ENCODE measurements around the gene GGCT.
"Not testable (repeated sequence)": the region's sequence is repeated elsewhere in the genome, so short reads cannot be mapped to it uniquely, and the experiment has no call there.

GGCT gene

DNA sequence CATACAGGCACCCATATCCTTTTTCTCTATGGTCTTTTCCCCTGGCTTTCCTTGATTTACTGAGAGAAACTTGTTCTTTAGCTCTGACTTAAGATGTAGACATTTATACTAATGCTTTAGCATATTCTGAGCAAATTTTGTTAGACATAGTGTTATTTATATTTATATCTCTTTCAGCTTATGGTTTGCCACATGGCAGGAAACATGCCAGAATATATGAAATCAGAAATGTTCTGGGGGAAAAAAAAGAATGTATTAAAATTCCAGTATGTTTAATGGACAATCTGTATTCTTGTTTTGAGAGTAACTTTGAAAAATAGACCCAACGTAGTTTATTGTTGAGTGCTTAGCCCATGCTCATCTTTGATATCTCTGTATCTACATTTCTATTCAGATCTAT is 10.1 kb upstream of the GGCT start:
- DNase-seq = no peak

DNA sequence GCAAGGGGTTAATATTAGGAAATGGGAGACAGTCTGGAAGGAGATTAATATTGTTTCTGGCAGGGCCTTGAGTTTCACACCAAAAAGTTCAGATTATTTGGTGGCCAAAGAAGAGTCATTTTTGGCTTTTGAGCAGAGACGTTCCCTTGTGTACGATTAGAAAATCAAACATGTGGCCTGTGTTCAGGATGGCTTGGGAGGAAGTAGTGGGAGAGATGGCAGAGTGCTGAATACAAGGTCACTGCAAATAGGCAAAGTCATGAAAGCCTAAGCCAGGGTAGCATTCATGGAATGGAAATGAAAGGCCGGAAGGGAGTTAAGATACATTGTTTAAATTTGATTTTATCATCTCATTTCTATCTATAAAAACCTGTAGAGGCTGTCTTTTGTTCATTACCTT is 9.5 kb upstream of the GGCT start:
- DNase-seq = no peak

DNA sequence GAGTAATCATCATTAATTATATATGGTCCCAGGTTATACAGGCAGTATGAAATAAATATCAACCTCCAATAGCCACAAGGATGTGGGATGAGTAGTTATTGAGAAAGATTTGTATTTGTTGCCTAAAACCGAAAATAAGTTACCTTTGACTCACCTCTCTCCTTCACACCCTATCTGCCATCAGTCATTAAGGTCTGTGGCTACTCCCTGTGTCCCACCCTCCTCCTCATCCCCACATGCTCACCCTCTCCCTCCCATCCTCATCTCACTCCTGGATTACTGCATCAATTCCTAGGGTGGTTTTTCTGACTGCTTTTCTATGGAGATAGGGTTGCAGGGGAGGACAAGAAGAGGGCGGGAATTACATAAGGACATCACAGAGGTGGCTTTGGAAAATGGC is 9.1 kb upstream of the GGCT start:
- no peak for DNase-seq

DNA sequence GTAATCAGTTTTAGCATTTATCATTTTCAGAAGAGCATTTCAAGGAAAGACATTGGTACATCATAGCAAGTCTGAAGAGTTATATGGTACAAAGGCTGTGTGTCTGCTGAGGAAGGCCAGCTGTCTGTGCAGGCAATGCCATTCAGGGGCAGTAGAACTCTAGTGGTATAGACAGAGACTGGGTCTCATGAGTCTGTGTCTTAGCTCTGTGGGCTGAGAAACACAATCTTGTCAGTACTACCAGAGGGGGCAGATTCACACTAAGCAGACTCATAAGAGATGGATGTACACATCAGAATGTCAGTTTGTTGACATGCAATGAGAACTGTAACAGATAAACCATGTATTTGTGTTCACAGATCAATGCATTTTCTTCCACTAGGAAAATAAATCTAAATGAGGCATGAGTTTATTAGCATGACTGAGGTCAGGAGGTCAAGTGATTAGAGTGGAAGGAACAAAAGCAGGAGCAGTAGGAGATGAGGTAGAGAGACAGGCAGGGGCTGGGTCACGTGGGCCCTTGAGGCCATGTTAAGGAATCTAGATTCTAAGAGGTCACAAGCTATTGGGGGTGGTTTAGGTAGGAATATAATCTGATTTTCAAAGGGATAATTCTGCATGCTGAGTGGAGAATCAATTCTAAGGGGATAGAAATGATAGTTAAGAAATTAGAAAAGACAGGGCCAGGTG is 7.5 kb upstream of the GGCT start:
- no peak for DNase-seq

DNA sequence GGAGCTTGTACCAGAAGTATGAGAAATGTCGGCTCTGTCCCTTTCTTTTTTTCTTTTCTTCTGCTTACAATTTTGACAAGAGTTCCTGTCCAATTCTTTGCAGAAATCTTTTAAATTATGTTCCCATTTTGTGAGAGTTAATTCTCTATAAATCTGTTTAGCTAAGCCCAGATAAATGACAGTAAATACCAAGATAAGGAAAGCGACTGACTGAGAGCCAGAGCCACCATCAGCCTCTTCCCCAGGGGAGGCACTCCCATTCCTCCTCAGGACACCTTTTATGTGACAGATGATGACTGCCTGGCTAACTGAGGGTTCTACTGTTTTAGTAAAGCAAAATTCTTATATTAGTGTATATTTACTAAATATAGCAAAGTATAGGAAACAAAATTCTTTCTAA is 6.9 kb upstream of the GGCT start:
- DNase-seq = no peak

DNA sequence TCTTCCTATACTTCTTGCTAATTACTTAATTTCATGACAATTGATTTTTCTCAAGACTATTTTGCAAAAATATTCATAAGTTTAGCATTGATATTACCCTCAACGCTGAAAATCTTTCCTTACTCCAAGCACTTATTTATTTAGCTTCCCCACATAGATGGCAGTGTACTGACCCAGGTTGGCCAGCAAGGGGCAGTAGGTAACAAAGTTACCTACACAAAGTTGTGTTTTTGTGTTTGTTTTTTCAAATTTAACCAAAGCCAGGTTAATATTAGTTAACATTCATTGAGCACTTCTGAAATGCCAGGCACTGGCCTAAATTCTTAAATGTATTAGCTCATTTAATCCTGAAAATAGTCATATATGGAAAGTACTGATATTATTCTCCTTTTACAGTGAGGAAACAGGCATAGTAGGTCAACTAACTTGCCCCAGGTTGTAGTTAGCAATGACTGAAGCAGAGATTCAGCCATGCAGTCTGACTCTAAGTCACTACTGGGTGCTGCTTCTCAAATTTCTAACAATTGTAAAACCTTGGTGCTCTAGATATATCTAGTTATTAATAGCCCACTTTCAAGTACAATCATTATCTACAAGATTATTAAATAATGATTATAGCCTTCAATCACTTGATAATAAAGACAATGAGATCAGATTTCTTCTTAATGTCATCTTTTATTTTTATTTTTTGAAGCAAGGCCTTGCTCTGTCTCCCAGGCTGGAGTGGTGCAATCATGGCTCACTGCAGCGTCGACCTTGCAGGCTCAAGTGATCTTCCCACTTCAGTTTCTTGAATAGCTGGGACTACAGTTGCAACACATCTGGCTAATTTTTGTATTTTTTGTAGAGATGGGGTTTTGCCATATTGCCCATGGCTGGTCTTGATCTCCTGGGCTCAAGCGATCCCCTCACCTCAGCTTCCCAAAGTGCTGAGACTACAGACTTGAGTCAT is 5.8 kb upstream of the GGCT start:
- DNase-seq = peak; percentile 62 to 65 (median 63)

DNA sequence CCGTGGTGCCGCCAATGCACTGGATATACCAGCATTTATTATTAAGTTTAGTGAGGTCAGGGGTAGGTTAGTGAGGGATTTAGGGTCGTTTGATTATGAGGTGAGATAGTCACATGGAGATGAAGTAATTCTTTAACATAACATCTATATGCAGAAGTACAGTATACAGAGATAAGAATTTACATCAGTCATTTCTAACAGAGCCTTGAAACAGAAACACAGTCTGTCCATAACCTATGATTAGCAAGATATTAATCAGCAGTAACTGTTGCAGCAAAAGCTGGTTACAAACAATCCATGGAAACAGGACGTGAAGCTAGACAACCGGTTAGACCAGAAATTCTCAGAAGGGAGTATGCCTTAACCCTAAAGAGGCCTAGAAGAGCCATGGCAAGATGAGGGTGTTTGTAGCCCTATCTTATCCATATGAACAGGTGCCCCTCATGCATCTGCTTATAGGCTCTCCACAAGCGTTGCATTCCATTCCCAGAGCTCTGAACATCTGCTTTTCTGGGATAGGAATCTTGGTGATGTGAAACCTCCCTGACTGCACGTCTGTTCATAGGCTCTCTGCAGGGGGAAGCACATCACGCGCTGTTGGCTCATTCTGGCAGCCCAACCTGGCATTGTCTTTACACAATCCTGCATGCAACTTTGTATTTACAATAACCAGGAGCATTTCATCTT is 4.7 kb upstream of the GGCT start:
- not testable (repeated sequence) for DNase-seq

DNA sequence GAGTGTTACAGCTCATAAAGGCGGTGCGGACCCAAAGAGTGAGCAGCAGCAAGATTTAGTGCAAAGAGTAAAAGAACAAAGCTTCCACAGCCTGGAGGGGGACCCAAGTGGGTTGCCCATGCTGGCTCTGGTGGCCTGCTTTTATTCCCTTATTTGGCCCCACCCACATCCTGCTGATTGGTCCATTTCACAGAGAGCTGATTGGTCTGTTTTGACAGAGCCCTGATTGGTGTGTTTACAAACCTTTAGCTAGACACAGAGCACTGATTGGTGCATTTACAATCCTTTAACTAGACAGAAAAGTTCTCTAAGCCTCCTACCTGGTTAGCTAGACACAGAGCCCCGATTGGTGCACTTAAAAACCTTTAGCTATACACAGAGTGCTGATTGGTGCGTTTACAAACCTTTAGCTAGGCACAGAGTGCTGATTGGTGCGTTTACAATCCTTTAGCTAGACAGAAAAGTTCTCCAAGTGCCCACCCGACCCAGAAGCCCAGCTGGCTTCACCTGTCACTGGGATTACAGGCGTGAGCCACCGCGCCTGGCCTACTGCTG is 2.8 kb upstream of the GGCT start:
- DNase-seq = not testable (repeated sequence)

DNA sequence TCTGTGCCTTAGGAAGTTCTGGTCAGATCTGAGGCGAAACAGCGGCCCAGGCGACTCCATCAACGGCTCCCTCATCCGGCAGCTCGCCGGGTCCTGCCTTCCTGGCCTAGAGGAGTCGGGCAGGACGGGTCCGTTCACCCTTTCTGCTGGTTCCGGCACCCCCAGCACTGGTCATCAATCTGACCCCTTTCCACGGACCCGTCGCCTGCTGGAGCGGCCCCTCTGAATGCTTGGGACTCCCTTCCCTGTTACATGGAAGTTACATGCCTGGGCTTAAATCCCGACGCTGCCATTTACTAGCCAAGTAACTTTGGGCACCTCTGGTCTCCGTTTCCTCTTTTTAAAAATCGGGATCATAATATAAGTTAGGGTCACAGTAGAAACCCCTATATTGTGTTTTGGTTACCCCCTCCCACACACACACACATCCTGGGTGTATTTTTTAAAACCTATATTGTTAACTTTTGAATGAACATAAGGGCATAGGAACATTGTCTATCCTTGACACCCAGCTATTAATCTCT is 607 bp upstream of the GGCT start:
- DNase-seq = no peak

DNA sequence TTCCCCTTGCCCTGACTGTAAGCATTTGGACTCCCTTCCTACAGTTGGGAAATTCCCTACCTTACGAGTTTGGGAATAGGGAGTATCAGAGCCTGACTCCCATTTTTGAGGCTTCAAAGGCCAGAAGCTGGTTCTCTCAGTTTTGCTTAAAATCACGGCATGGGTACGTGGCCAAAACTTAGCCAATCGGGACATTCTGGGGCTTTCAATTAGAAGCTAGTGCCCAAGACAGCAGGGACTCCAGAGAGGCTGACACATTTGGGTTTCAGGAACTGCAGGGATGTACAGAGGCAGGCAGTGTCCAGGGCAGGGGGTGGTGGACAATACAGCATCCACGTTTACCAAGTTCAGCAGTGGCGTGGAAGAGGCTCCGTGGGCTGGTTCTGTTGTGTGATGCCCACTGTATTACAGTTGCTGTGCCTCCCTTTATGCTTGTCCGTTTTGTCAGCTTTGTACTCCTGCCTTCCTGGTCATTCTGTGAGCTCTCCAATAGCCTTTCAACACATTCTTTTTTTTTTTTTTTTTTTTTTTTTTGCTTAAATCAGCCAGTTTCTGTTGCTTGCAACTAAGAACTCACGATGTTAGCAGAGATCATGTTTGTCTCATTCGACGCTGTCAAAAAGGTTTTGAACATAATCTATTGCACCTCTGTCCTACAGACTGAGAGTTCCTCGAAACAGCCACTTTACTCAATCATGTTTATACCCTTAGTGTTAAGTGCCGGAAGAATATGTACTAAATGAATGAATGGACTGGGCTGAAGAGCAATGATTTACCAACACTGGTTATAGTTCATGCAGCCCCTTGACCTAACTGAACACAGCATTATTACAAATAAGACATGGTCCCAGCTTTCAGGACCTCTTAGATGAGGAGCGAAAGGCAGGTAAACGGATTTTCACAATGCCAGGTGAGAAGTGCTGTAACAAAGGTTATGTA is 1.1 kb downstream of the GGCT start:
- no peak for DNase-seq

DNA sequence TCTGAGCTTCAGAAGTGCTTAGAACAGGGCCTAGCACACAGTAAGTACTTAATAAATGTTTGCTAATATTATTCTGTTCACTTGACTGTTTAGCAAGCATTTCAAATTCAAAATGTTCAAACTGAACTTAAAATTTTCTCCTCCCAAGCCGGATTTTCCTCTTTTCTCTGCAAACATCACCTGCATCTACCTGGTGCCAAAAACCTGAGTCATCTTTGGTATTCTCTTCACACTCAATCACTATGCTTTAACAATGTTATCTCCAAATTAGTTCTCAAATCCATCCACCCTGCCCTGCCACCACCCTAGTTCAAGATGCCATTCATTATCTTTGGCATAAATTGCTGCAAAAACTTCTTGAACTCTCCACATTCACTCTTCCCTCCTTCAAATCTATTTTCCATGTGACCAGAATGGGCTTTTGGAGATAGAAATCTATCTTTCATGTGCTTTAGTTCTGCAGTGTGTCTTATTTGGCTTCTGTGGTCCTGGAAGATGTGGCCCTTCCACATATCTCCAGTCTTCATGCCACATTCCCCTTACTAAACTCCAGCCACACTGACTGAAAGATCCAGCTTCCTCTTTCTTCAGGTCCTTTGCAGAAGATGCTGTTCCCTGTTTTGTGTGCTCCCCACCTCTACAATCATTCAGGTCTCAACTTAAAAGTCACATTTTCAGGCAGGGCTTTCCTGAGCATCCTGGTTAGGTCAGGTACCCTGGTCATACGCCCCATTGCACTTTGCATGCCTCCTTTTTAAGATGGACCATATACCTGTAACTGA is 2.0 kb downstream of the GGCT start:
- peak in 2 of 3 donors; percentile 13 to 24 for DNase-seq

DNA sequence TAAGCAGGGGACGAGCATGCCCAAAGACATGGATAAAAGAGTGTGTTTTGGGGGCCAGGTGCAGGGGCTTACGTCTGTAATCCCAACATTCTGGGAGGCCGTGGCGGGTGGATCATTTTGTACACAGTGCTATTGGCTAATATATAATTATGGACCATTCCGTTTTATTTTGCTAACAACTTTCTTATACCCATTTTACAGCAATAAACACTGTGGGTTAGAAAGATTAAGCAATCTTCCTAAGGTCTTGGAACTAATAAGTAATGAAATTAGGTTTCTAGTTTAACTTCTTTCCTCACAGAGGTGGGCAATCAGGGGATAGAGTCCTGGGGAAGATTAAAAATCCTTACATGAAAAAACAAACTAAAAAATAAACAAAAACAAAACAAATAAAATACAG is 3.4 kb downstream of the GGCT start:
- no peak for DNase-seq

DNA sequence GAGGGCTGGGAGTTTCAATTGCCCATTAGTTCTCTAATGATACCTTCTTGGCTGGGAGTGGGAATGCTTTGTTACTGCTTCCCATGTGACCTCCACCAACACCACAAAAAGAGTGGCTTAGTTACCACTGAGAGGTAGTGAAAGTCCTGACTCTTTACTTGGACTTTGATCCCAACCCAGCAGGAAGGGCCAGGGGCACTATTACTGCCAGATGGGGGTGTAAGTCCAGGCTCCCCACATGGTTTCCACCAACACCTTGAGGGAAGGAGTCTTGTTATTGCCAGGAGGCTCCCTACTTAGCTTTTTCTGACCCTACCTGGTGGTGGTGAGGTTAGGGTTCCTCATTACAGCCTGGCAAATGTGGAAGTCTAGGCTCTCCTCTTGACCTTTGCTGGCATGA is 11.4 kb downstream of the GGCT start:
- no peak for DNase-seq

DNA sequence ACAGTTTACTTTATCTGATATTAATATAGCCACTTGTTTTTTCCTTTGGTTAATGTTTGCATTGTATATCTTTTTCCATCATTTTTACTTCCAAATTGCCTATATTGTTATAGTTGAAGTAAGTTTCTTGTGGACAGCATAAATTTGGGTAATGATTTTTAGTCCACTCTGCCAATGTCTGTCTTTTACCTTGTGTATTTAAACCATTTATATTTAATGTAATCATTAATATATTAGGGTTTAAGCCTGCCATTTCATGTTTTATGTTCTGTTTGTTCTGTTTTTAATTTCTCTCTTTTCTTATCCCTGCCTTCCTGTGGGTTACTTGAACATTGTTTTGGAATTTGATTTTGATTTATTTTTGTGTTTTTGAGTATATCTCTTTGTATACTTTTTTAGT is 13.2 kb downstream of the GGCT start:
- no peak for DNase-seq

DNA sequence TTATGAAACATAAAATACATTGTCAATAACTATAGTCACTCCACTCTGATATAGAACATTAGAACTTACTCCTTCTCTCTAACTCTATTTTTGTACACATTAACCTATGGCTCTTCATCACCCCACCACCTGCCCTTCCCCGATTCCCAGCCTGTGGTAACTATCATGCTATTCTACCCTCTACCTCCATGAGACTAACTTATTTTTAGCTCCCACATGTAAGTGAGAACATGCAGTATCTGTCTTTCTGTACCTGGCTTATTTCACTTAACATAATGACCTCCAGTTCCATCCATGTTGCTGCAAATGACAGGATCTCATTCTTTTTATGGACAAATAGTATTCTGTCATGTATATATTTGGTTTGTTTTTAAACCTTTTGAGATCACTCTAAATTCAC is 17.3 kb downstream of the GGCT start:
- no peak for DNase-seq

DNA sequence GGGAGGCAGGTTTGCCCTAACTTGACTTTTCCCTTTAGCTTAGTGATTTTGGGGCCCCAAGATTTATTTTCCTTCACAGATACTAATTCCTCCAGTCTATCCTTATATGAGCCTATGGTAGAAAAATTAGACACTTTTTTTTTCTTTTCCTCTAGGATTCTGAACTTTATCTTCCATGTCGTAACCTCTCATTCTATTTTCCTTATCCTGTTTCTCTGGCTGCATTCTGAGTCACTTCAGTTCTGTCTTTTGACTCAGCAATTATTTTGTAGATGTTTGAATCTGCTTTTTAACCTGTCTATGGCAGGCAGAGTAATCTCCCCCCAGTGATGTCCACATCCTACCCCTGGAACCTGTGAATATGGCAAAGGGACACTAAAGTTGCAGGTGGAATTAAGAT is 19.0 kb downstream of the GGCT start:
- DNase-seq = no peak

DNA sequence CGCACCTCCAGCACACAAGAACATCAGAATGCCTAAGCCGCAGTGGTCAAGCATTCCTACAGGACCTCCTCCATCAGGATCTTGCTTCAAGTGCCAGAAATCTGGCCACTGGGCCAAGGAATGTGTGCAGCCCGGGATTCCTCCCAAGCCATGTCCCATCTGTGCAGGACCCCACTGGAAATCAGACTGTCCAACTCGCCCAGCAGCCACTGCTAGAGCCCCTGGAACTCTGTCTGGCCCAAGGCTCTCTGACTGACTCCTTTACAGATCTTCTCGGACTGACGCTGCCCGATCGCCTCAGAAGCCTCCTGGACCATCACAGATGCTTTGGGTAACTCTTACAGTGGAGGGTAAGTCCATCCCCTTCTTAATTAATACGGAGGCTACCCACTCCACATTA is 23.2 kb downstream of the GGCT start:
- not testable (repeated sequence) for DNase-seq

DNA sequence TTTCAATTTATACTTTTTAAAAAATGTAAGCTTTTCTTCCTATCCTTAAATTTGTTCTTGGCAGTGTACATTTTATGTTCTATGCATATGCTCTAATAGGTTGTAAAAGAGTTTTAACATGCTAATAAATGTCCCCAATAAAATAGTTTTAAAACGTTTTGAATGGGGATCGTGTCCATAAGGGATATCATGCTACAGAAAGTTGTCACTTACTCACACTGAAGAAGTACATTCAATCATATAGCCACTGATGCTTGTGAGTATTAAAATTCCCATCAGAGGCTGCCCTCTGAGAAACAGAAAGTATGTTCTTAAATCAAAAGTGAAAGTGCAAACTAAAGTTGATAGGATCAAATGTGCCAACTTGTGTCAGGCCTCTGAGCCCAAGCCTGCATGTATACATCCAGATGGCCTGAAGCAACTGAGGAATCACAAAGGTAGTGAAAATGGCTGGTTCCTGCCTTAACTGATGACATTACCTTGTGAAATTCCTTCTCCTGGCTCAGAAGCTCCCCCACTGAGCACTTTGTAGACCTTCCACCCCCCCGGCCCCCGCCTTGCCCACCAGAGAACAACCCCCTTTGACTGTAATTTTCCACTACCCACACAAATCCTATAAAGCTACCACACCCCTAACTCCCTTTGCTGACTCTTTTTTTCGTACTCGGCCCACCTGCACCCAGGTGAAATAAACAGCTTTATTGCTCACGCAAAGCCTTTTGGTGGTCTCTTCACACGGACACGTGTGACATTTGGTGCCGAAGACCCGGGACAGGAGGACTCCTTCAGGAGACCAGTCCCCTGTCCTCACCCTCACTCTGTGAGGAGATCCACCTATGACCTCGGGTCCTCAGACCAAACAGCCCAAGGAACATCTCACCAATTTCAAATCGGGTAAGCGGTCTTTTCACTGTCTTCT is 25.2 kb downstream of the GGCT start:
- peak; percentile 62 to 87 (median 69) for DNase-seq

DNA sequence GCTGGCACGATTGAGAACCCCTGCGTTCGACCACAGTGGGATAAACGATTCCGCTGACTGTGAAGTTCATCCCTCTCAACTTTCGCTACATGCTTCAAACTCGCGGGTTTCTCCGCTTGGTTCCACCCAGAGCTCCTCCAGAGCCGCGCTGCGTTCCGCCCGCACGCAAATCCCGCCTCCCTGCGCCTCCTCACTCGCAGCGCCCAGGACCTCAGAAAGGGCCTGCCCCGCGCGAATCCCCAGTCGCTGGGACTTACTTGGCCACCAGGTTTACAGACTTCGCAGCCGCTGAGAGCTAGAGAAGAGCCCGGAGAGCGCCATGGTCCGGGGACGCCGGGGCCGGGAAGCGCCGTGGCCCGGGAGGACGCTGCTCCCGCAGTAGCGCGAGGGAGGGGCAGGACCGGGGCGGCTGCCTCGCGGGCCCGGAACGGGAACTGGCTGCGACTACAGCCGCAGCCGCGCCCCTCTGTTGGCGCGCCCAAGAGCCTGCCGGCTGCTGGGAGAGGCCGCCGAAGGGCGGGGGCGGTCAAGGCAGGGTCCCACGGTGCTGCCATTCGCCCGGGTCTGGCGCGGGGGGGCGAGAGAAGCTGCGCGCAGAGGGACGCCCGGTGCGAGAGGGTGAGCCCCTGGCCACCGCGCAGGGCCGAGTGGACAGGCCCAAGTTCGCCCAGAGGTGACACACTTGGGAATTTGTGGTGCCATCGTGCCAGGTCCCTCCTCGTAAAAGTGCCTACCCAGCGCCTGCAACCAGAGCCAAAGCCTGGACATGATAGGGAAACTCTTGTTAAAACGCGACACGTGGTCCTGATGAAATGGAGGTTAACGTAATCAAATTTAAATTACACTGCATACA is 26.1 kb downstream of the GGCT start, which contains the start of gene NOD1:
Gene NOD1 (minus strand): TSS at position 436 of the 853 bp plus-strand sequence. CDS start 21,863 bp downstream, outside the sequence.
- peak; percentile 80 to 92 (median 85) for DNase-seq
